NCI-H748 (cell line): ENCODE data around the gene BLOC1S6.

Source experiments
- DNase-seq: peaks from one replicate; lab custom pipeline; 2025; ENCODE audit not compliant: unreplicated experiment; lab: John Stamatoyannopoulos, UW

BLOC1S6 gene, protein sequence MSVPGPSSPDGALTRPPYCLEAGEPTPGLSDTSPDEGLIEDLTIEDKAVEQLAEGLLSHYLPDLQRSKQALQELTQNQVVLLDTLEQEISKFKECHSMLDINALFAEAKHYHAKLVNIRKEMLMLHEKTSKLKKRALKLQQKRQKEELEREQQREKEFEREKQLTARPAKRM

DNA sequence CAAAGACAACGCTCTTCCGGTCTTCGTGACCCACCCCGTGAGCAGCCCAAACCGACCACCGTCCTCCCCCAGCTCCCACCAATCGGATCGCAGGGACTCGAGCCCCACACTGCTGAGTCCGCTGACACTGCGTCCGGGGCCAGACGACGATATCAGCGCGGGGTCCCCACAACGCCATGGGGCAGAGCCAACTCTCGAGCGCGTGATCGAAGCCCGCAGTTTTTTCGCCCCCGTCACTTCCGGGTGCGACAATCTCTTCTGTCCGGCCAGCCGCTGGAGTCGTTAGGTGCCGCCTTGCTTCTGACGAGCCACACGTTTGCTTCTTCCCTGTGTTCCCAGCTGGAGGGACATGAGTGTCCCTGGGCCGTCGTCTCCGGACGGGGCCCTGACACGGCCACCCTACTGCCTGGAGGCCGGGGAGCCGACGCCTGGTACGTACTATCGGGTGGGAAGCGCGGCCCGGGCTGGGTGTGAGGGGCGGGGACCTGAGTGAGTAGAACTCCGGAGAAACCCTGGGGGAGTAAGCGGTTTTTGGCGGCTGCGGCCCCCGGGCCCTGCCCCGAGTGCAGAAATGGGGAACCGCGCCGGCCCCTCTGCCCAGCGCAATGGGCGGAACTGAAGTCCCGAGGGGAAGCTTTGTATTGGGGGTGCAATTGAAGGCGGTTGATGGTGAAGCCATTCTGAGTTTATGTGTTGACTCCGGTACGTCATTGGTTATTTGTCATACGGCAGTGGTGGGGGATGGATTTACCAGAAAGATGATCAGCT is at the start of gene BLOC1S6:
Gene BLOC1S6 (plus strand): TSS at position 285 of the 768 bp plus-strand sequence. CDS start 65 bp downstream, at position 350.
- DNase-seq, result peak; percentile 92

DNA sequence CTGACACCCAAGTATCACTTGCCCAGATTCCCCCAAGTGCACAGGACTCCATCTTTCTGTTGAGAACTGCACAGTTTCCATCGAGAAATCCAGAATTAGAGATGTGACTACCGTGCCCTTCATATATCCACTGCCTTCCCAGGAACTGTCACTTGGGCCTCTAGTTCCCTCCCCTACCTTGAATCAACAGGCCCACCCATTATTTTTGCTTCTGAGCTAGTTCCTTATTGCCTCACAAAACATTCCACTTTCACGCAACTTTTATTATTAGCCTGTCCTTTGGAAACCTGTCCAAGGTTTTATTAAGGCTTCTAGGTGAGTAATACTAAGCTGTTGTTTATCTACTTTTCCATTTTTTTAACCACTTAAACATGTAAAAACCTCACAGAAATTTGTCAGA is 47.5 kb upstream of the BLOC1S6 start:
- no peak for DNase-seq

DNA sequence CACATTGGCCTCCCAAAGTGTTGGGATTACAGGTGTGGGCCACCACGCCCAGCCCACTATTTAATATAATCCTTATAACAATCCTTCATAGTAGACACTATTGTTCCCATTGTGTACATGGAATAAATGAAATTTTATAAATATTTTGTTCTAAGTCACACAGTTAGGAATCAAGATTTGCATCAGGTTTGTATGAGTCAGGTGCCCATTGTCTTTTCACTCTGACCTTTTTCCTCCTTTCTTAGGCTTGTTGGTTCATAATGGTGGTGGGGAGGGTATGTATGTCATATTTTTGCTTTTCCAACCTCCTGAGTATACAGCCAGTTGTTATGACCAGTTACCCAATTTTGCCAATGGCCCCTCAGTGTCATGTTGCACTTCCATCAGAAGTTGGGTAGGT is 46.6 kb upstream of the BLOC1S6 start:
- no peak for DNase-seq

DNA sequence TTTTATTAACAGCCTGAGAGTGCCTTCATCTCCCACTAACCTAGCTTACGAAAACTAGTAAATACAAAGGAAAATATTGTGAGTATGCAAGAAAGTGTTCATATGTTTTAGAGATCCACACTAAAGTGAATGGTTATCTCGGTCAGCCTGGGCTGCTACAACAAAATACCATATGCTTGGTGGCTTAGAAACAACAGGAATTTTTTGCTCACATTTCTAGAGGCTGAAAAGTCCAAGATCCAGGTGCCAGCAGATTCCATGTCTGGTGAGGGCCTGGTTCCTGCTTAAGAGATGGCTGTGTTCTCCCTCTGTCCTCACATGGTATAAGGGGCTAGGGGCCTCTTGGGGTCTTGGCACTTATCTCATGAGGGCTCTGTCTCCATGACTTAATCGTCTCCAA is 44.1 kb upstream of the BLOC1S6 start:
- no peak for DNase-seq

DNA sequence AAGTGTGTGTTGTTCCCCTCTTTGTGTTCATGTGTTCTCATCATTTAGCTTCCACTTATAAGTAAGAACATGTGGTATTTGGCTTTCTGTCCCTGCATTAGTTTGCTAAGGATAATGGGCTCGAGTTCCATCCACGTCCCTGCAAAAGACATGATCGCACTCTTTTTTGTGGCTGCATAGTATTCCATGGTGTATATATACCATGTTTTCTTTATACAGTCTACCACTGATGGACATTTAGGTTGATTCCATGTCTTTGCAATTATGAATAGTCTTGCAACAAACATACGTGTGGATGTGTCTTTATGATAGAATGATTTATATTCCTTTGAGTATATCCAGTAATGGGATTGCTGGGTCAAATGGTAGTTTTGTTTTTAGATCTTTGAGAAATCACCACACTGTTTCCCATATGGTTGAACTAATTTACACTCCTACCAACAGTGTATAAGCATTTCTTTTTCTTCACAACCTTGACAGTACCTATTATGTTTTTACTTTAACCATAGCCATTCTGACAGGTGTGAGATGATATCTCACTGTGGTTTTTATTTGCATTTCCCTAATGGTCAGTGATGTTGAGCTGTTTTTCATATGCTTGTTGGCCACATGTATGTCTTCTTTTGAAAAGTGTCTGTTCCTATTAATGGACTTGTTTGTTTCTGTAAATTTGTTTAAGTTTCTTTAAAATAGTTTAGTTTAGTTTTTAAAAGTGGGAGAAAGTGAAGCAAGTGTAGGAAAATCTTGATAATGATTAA is 42.7 kb upstream of the BLOC1S6 start:
- no peak for DNase-seq

DNA sequence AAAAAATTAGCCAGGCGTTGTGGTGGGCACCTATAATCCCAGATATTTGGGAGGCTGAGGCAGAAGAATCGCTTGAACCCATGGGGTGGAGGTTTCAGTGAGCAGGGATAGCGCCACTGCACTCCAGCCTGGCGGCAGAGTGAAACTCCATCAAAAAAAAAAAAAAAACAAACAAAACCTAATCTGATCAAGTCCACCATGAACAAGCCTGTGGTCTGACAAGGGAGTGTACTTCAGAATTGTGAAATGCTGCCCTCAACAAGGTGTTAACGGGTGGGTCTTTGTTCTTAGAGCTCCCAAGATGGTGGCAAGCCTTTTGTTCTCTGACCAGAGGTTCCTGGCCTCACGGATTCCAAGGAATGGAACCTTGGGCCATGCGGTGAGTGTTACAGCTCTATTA is 40.4 kb upstream of the BLOC1S6 start:
- DNase-seq, result no peak

DNA sequence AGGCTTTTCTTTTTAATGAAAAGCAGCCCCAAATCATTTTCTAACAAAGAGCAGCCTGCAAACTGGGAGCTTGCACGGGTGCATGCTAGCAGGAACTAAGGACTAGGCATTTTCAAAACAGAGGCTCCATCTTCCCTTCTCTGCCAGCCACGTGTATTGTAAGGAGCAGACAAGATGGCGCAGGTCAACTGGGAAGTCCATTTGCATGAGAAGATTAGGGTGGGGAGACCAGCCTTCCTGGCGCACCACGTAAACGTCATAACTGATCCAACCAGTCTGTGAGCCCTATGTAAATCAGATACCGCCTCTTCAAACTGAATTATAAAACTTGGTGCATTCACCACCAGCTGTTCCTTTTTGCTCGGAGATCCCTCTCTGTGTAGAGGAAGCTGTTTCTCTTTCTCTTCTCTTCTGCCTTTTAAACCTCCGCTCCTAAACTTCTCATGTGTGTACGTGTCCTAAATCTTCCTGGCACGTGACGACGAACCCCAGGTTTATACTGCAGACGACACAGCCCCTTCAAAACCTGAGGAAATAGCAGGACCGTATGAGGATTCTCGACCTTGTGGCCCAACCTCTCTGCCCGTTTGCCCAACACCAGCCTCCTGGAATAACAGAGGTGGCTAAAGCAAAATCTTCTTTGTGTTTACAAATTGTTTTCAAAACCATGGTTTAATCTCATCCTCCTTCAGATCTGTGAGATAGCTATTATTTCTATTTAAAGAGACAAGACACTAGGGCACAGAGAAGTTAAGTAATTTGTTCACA is 38.2 kb upstream of the BLOC1S6 start:
- DNase-seq, result peak; percentile 48

DNA sequence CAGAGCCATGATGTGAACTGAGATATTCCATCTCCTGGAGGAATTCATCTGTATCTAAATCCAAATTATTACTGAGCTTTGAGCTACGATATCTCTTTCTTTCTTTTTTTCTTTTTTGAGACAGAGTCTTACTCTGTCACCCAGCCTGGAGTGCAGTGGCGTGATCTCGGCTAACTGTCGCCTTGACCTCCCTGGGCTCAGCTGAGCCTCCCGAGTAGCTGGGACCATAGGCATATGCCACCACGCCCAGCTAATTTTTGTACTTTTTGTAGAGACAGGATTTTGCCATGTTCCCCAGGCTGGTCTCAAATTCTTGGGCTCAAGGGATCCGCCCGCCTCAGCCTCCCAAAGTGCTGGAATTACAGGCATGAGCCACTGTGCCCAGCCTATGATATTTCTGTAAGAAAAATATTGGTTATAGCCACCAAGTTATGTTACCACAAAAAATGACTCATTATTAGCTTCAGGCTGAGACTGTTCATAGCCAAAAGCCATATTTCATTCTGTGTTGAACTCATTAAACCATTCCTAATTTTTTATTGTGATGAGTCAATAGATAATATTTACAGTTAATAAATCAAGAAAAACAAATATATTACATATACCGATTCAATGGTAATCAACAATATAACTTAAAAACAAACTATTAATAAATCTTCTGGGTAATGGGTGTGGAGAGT is 37.5 kb upstream of the BLOC1S6 start:
- no peak for DNase-seq

DNA sequence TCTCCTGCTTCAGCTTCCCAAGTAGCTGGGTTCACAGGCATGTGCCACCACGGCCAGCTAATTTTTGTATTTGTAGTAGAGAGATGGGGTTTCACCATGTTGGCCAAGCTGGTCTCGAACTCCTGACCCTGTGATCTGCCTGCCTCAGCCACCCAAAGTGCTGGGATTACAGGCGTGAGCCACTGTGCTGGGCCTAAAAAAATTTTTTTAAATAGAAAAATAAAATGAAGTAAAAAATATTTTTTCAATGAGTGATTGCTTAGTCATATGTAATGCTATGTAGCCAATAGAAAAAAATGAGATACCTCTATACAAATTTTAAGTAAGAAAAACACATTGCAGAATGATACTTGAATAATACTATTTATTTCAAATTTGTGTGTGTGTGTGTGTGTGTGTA is 36.7 kb upstream of the BLOC1S6 start:
- no peak for DNase-seq

DNA sequence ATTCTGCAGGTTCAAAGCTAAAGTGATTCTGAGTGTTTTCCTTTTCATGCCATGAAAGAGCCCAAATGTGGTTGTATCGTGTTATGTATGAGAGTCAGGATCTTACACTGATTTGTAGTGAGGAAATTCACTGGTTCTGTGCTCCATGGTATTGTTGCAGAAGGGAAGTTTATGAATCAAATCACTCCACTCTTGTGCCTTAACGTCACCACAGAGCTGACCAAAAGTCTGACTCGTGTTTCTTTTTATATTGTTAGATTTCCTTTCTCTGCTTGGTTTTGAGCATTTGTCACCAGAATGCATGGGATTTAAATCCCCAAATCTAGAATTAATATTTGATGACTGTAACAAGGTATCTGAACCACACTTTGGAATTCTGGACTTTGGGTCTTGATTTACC is 35.5 kb upstream of the BLOC1S6 start:
- no peak for DNase-seq

DNA sequence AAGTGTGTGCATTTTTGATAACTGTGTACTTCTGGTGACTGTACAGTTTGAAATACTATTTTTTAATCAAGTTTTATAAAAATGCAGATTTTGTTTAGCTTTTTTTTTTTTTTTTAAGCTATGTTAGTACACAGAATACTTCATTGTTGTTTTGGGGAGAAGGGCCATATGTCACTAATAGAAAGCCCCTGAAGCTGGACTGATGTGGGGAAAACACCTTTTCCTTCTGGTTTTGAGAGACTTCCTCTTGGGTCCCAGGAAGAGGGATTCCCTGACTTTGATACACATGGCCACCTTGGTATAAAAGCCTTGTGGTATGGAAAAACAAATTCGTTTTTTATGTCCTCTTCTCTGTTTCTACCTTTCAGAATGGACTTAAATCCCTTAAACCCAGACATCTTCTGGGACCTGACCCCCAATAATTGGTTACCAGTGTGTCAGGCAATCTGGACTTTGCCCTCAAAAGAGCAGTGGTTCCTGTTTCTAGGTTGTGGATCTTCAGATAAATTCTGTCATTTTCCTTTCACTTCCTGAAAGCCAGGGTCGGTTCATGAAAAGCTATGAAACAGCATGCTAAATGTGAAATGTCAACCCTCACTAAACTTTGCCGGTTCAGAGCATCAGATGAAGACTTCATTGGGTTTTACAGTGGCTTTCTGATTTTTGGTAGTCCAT is 31.1 kb upstream of the BLOC1S6 start:
- no peak for DNase-seq

DNA sequence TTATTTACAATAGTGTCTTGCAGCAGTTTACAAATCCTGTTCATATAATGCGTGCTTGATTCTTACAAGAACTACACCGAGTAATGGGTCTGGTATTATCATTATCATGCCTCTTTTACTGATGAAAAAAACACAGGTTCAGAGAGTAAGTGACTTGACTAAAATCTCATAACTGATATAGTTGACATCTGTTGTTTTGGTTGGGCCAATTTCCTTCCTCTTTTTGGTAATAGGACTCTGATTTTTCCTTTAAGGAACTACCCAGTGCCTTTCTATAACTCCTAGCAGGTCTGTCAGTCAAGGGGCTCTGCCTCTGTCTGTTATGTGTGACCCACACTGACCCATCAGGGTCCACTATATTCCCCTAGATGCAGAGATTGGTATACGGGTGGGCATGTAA is 14.6 kb upstream of the BLOC1S6 start:
- no peak for DNase-seq

DNA sequence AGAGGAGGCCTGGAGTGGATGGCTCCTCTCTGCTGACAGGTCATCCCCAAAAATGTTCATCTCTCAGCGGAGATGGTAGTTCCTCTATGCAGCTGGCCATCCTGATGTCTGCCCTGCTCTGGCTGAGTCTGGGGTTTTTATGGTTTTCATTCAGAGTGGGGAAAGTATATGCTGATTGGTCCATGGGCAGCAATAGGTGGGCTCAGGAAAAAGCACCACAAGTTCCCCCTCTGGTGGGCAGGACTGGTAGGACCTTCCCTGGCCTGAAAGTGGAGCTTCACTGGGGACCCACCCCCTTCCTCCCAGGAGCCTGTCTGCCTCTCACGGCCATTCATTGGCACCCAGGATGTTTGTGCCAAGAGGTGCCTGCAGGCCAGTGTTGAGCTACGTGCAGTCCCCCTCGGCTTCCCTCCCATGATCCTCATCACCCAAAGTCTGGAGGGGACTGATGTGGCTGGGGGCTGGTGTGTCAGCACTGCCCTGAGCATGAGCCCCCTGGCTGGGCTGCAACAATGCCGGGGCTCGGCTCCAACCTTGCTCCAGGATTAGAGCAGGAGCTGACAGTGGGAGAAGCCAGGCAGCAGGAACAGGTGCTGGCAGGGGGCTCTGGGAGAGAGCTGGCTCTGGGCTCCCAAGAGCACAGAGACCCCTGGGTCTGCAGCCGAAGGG is 13.1 kb upstream of the BLOC1S6 start:
- DNase-seq, result peak; percentile 21

DNA sequence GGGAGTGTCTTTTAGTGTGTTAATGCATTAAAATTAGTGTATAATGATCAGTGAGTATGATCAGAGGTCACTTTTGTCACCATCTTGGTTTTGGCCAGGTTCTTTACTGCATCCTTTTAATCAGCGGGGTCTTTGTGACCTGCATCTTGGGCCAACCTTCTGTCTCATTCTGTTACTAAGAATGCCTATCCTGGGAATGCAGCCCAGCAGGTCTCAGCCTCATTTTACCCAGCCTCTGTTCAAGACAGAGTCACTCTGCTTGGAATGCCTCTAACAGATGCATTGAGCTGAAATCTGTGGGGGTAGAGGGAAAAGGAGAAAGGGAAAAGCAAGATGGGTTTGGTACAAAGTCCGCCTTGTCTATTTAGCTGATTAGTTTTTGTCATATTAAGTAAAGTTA is 5.3 kb upstream of the BLOC1S6 start:
- DNase-seq, result no peak

DNA sequence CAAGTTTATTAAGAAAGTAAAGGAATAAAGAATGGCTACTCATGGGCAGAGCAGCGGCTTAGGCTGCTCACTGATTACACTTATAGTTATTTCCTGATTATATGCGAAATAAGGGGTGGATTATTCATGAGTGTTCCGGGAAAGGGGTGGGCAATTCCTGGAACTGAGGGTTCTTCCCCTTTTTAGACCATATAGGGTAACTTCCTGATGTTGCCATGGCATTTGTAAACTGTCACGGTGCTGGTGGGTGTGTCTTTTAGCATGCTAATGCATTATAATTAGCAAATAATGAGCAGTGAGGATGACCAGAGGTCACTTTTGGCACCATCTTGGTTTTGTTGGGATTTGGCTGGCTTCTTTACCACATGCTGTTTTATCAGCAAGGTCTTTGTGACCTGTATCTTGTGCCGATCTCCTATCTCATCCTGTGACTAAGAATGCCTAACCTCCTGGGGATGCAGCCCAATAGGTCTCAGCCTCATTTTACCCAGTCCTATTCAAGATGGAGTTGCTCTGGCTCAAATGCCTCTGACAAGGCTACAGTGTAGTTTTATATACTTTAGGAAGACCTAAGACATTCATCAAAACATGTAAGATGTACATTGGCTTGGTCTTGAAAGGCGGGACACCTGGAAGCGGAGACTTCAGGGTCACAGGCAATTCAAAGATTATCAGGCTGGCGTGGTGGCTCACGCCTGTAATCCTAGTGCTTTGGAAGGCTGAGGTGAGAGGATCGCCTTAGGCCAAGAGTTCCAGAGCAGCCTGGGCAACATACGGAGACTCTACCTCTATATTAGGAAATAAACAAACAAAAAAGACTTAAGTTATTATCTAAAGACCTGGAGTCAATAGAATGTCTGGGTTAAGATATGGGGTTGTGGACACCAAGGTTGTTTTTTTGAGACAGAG is 3.2 kb upstream of the BLOC1S6 start:
- DNase-seq, result no peak

DNA sequence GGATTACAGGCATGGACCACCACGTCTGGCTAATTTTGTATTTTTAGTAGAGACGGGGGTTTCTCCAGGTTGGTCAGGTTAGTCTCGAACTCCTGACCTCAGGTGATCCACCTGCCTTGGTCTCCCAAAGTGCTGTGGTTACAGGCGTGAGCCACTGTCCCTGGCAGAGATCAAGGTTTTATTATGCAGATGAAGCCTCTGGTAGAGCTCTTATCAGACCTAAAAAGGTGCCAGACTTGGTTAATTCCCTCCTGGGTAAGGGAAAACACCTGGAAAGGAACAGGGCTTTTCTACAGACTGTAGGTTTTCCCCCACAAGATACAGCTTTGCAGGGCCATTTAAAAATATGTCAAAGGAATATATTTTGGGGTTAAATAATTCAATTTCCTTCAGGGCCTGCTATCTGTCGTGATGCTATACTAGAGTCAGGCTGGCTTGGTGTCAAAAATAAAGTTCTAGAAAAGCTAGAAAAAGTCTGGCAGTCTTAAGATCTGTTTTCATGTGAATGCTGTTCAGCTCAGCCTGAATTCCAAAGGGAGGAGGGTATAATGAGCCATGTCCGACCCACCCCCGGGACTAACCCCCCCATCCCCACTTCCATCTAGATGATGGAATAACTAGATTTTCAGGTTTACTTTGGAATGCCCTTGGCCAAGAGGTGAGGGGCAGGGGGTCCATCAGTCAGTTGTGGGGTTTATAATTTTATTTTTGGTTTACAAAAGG is 1.9 kb upstream of the BLOC1S6 start:
- DNase-seq, result no peak

DNA sequence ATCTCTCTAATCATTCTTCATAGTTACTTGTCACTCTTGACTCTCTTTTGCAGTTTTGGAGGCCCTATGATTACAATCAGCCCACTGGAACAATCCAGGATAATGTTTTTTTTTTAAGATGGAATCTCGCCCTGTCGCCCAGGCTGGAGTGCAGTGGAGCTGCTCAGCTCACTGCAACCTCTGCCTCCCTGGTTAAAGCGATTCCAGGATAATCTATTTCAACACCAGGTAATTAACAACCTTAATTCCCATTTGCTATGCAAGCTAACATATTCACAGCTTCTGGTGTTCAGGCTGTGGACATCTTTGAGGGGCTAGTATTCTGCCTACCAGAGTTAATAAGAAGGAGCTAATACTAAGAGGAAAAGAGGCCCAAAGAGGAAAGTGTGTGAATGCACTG is 1.1 kb upstream of the BLOC1S6 start:
- no peak for DNase-seq

DNA sequence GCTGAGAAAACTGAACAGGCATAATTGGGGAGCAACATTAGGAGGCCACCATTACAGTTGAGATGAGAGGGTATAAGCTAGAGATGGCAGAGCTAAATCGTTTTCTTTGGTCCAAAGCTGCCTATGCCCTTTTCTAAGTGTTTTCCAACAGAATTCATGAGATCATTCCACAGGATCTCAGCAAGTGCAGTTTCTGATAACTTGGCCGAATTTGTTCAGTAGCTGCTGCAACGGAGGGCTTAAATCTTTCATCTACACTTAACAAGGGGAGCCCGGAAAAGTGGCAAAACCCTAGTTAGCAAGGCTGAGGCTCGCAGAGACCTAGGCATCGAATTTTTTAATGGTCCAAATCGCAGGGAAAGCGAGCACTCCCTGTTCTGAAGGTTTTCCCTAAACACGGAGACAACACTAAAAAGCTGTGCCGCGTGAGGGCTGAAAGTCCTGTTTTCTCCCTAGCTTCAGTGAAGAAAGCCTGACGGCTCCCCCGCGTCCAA is 531 bp upstream of the BLOC1S6 start:
- no peak for DNase-seq
